Mammary epithelial cell (primary cell): ENCODE results near the gene RTP5.
"Not testable (repeated sequence)": the region's sequence is repeated elsewhere in the genome, so short reads cannot be mapped to it uniquely, and the experiment has no call there.

Experiments
- EZH2 ChIP-seq: IDR thresholded peaks from 2 replicates; pipeline ENCODE4 v1.6.1; 2012; ENCODE audit warnings: low read length, inconsistent platforms, borderline replicate concordance
- TF ChIP-seq, protein P1 (sequence below), 2 donors: IDR thresholded peaks in 1 of 2; conservative IDR thresholded peaks in 1 of 2; 2 replicates each; pipeline ENCODE4 v1.5.1; 2011 to 2012; ENCODE audit warnings: inconsistent platforms in 2 of 2, low read length in 2 of 2, mild to moderate bottlenecking in 2 of 2, control low read depth in 1 of 2, low read depth in 1 of 2; ENCODE audit not compliant: insufficient read depth in 1 of 2; ENCODE audit errors: extremely low read depth in 1 of 2

- TF ChIP-seq, protein P1, sequence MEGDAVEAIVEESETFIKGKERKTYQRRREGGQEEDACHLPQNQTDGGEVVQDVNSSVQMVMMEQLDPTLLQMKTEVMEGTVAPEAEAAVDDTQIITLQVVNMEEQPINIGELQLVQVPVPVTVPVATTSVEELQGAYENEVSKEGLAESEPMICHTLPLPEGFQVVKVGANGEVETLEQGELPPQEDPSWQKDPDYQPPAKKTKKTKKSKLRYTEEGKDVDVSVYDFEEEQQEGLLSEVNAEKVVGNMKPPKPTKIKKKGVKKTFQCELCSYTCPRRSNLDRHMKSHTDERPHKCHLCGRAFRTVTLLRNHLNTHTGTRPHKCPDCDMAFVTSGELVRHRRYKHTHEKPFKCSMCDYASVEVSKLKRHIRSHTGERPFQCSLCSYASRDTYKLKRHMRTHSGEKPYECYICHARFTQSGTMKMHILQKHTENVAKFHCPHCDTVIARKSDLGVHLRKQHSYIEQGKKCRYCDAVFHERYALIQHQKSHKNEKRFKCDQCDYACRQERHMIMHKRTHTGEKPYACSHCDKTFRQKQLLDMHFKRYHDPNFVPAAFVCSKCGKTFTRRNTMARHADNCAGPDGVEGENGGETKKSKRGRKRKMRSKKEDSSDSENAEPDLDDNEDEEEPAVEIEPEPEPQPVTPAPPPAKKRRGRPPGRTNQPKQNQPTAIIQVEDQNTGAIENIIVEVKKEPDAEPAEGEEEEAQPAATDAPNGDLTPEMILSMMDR (conservative IDR thresholded peaks at IDR 0.05 in 1 of 2, IDR thresholded peaks at IDR 0.05 in 1 of 2; ENCODE audit: extremely low read depth in 1 of 2, insufficient read depth in 1 of 2, low read depth in 1 of 2, low read length in 2 of 2), result not testable (repeated sequence)
- not testable (repeated sequence) for TF ChIP-seq EZH2
Measured at GRCh38 chr2:241907831-241908230, 38.3 kb downstream of the RTP5 start.
